Esophagus muscularis mucosa (tissue), 4 donors: ENCODE data around the gene STXBP3. TPM values are rescaled to one million over a fixed set of nuclear protein-coding genes. Genes with fewer than 3 reads are reported as not detected.

Experiments used
- DNase-seq: peaks from one replicate; pipeline ENCODE4 v3.0.0-alpha.2; 2017; ENCODE audit errors: extremely low spot score
- H3K27ac ChIP-seq, 4 donors: fragments of 200-600 bp; sonication (generic); replicated peaks in 1 of 4; 1 replicate in 3 of 4; 2 replicates in 1 of 4; pipeline ENCODE4 v1.5.1; 2016 to 2019; ENCODE audit warnings: mild to moderate bottlenecking in 1 of 4
- H3K27me3 ChIP-seq, 4 donors: fragments of 200-600 bp; sonication (generic); one replicate each; pipeline versions ENCODE4 v1.5.1 to v1.6.0; 2016 to 2019
- H3K36me3 ChIP-seq, 4 donors: fragments of 200-600 bp; sonication (generic); one replicate each; pipeline ENCODE4 v1.5.1; 2016 to 2019
- H3K4me1 ChIP-seq, 4 donors: fragments of 200-600 bp; sonication (generic); one replicate each; pipeline ENCODE4 v1.5.1; 2016 to 2019
- H3K4me3 ChIP-seq, 4 donors: fragments of 200-600 bp; sonication (generic); 1 replicate in 2 of 4; 2 replicates in 2 of 4; pipeline ENCODE4 v1.5.1; 2016 to 2019; ENCODE audit warnings: mild to moderate bottlenecking in 4 of 4, moderate library complexity in 1 of 4
- H3K9me3 ChIP-seq, 4 donors: fragments of 200-600 bp; sonication (generic); 1 replicate in 3 of 4; 2 replicates in 1 of 4; pipeline ENCODE4 v1.5.1; 2016 to 2019
- EP300 ChIP-seq: sonication (generic); formaldehyde crosslinking; IDR thresholded peaks from one replicate; pipeline ENCODE4 v1.6.1; 2017; ENCODE audit warnings: antibody characterized with exemption
- POLR2A ChIP-seq: fragments of 450-650 bp; IDR thresholded peaks from one replicate; pipeline ENCODE4 v1.6.1; 2017; ENCODE audit warnings: antibody characterized with exemption, moderate library complexity, mild to moderate bottlenecking, low read depth
- POLR2AphosphoS5 ChIP-seq, 2 donors: sonication (generic); formaldehyde crosslinking; IDR thresholded peaks; one replicate each; pipeline ENCODE4 v1.6.1; 2017; ENCODE audit warnings: antibody characterized with exemption in 2 of 2
- WGBS: methylation state at CpG from one replicate; pipeline ENCODE4 v1.1.5; 2018; 5-methylcytosine and 5-hydroxymethylcytosine counted together
- intact Hi-C: fragments of 100-400 bp; cut with DNase I; formaldehyde crosslinking; loops from one replicate; pipeline ENCODE4 v1.15.1; 2023
- total RNA-seq, 4 donors: library from RNA; depleted of rRNA; stranded (reverse); fragments of >200 nt; gene quantifications; one replicate each; pipeline versions ENCODE4 v1.1.0 to v1.2.1, GENCODE V29; 2016
- TF ChIP-seq, protein P1 (sequence below), 3 experiments: fragments of 200-600 bp in 2 of 3; fragments of 450-650 bp in 1 of 3; sonication (generic) in 2 of 3; IDR thresholded peaks; one replicate each; pipeline ENCODE4 v1.5.1; 2017 to 2019; ENCODE audit warnings: antibody characterized with exemption in 3 of 3, mild to moderate bottlenecking in 2 of 3, moderate library complexity in 1 of 3

The STXBP3 gene
- total RNA-seq, 4 donors from 2014 or later, result 54.8 to 67.7 (median 63.8) TPM

DNA sequence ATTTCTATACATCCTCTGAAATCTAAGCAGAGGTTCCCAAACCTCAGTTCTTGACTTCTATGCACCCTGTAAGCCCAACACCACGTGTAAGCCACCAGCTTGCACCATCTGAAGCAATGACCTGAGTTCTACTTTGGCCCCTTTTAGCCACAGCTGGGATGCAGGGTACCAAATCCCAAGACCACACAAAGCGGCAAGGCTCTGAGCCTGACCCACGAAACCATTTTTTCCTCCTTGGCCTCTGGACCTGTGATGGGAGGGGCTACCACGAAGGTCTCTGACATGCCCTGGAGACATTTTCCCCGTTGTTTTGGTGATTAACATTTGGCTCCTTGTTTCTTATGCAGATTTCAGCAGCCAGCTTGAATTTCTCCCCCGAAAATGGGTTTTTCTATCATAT is 38.8 kb downstream of the STXBP3 start:
- 93% methylated on average over 6 of the region's 6 CpGs for WGBS
- no peak for DNase-seq
- Histone ChIP-seq H3K36me3 (peaks cover 43 to 94% (median 61%) of the 10 kb centered on the region in 4 donors), H3K4me1 (no peaks in the 10 kb centered on the region), H3K27ac (no peak overlapping the region), H3K4me3 (no peak overlapping the region), H3K9me3 (peaks cover 0 to 16% (median 8%) of the 10 kb centered on the region in 4 donors), H3K27me3 (no peaks in the 10 kb centered on the region)
- TF ChIP-seq POLR2A, result no peak
- no peak for TF ChIP-seq EP300
- TF ChIP-seq POLR2AphosphoS5 (IDR thresholded peaks at IDR 0.05), result no peak
- TF ChIP-seq, protein P1, sequence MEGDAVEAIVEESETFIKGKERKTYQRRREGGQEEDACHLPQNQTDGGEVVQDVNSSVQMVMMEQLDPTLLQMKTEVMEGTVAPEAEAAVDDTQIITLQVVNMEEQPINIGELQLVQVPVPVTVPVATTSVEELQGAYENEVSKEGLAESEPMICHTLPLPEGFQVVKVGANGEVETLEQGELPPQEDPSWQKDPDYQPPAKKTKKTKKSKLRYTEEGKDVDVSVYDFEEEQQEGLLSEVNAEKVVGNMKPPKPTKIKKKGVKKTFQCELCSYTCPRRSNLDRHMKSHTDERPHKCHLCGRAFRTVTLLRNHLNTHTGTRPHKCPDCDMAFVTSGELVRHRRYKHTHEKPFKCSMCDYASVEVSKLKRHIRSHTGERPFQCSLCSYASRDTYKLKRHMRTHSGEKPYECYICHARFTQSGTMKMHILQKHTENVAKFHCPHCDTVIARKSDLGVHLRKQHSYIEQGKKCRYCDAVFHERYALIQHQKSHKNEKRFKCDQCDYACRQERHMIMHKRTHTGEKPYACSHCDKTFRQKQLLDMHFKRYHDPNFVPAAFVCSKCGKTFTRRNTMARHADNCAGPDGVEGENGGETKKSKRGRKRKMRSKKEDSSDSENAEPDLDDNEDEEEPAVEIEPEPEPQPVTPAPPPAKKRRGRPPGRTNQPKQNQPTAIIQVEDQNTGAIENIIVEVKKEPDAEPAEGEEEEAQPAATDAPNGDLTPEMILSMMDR (IDR thresholded peaks at IDR 0.05), result no peak
- intact Hi-C loops, result no loop called here

- WGBS, result 100% methylated on average over 2 of the region's 2 CpGs
- Histone ChIP-seq H3K4me1 (no peaks in the 10 kb centered on the region), H3K9me3 (peaks cover 0 to 16% (median 8%) of the 10 kb centered on the region in 4 donors), H3K27ac (no peak overlapping the region), H3K27me3 (no peaks in the 10 kb centered on the region), H3K4me3 (no peak overlapping the region), H3K36me3 (peaks cover 42 to 88% (median 57%) of the 10 kb centered on the region in 4 donors)
- no peak for TF ChIP-seq POLR2AphosphoS5 (IDR thresholded peaks at IDR 0.05)
- TF ChIP-seq EP300, result no peak
- no peak for TF ChIP-seq POLR2A
- TF ChIP-seq, protein P1 (IDR thresholded peaks at IDR 0.05), result no peak
- intact Hi-C loops, result no loop called here
- no peak for DNase-seq
Observed at GRCh38 chr1:108785880-108786279, 39.4 kb downstream of the STXBP3 start.

DNA sequence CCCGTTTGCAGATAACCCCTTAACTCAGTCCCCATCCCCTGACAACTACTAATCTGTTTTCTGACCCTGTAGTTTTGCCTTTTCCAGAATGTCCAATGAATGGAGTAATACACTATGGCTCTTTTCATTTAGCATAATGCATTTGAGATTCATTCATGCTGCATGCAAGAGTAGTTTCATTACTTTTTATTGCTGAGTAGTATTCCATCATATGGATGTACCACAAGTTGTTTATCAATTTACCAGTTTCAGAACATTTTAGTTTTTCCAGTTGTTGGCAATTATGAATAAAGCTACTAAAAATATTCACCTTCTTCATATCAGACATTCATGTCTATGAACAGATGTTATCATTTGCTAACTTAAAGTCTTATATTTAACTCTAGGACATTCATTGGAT is 45.3 kb downstream of the STXBP3 start:
- Histone ChIP-seq H3K4me3 (no peak overlapping the region), H3K27me3 (no peaks in the 10 kb centered on the region), H3K4me1 (no peaks in the 10 kb centered on the region), H3K27ac (no peak overlapping the region), H3K9me3 (peaks cover 0 to 14% (median 8%) of the 10 kb centered on the region in 4 donors), H3K36me3 (peaks cover 21 to 87% (median 46%) of the 10 kb centered on the region in 4 donors)
- no peak for TF ChIP-seq POLR2AphosphoS5 (IDR thresholded peaks at IDR 0.05)
- no peak for TF ChIP-seq EP300
- TF ChIP-seq POLR2A, result no peak
- TF ChIP-seq, protein P1 (IDR thresholded peaks at IDR 0.05), result no peak
- DNase-seq, result no peak
- intact Hi-C loops, result loop anchor here (10.0 kb wide), 1 partner anchor 213 kb away; no protein-coding TSS in a partner anchor
- WGBS, result 88% methylated on average over 1 of the region's 1 CpG

DNA sequence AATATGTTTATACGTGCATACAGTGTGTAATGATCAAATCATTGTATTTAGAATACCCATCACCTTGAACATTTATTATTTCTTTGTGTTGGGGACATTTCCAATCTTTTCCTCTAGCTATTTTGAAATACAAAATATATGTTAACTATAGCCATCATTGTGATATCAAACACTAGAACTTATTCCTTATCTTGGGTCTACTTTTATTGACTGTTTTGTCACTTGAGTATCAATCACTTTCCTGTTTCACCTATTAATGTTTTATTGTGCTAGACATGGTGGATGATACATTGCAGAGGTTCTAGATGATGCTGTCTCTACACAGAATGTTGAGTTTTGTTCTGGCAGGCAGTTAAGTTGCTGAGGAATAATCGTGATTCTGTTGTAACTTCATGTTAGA is 45.9 kb downstream of the STXBP3 start:
- Histone ChIP-seq H3K27me3 (no peaks in the 10 kb centered on the region), H3K9me3 (peaks cover 0 to 14% (median 8%) of the 10 kb centered on the region in 4 donors), H3K27ac (no peak overlapping the region), H3K4me3 (no peak overlapping the region), H3K36me3 (peaks cover 27 to 87% (median 52%) of the 10 kb centered on the region in 4 donors), H3K4me1 (no peaks in the 10 kb centered on the region)
- 97% methylated on average over 2 of the region's 2 CpGs for WGBS
- TF ChIP-seq POLR2A (no peak), POLR2AphosphoS5 (IDR thresholded peaks at IDR 0.05) (no peak), EP300 (no peak)
- TF ChIP-seq, protein P1 (IDR thresholded peaks at IDR 0.05), result no peak
- intact Hi-C loops, result loop anchor here (10.0 kb wide), 1 partner anchor 212 kb away; no protein-coding TSS in a partner anchor
- no peak for DNase-seq

DNA sequence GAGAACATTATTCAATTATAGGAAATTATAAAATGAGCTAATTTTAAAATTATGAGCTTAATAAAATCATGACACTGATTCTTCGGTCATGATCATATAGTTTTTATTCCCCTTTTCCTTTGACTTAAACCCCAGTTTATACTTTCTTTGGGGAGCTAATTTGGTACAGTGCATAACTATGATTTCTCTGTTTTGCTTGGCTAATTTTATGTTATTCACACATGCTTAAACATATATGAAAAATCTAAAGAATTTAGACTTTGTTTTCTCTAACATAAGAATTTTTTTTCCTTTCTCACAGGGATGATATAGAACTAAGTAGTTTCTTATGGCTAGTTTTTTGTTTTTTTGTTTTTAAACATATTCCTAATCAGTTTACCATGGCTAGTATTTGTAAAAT is 52.5 kb downstream of the STXBP3 start:
- Histone ChIP-seq H3K27ac (no peak overlapping the region), H3K36me3 (peaks cover 48 to 98% (median 82%) of the 10 kb centered on the region in 4 donors), H3K9me3 (no peaks in the 10 kb centered on the region), H3K4me3 (no peak overlapping the region), H3K4me1 (no peaks in the 10 kb centered on the region), H3K27me3 (no peaks in the 10 kb centered on the region)
- no peak for TF ChIP-seq EP300
- no peak for TF ChIP-seq POLR2A
- TF ChIP-seq, protein P1 (IDR thresholded peaks at IDR 0.05), result no peak
- no peak for TF ChIP-seq POLR2AphosphoS5 (IDR thresholded peaks at IDR 0.05)
- WGBS, result 79% methylated on average over 1 of the region's 1 CpG
- intact Hi-C loops, result loop anchor here (10.0 kb wide), 1 partner anchor 206 kb away; no protein-coding TSS in a partner anchor
- DNase-seq, result no peak
